ENCODE measurements around the gene EXOSC2.

DNA sequence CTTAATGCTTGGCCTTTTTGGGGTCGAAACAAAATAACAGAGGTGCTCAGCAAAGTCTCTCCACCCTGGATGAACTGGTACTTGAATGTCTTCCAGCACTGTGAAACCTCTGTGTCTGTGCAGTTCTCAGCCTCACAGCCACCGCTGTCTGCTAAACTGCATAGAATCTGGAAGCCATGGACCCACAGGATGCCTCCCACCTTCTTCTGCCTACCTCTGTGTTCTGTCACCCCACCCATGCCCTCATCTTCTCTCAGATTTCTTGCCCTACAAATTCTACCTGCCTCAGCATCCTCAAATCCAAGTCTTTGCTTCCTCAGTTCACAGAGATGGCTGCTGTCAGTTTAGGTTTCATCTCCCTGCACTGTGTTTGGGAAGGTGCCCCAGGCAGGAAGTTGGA lies 35.6 kb downstream of the EXOSC2 start:
- TF ChIP-seq, protein P1, sequence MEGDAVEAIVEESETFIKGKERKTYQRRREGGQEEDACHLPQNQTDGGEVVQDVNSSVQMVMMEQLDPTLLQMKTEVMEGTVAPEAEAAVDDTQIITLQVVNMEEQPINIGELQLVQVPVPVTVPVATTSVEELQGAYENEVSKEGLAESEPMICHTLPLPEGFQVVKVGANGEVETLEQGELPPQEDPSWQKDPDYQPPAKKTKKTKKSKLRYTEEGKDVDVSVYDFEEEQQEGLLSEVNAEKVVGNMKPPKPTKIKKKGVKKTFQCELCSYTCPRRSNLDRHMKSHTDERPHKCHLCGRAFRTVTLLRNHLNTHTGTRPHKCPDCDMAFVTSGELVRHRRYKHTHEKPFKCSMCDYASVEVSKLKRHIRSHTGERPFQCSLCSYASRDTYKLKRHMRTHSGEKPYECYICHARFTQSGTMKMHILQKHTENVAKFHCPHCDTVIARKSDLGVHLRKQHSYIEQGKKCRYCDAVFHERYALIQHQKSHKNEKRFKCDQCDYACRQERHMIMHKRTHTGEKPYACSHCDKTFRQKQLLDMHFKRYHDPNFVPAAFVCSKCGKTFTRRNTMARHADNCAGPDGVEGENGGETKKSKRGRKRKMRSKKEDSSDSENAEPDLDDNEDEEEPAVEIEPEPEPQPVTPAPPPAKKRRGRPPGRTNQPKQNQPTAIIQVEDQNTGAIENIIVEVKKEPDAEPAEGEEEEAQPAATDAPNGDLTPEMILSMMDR (IDR thresholded peaks at IDR 0.05), result no peak
- no peak for TF ChIP-seq POLR2A (IDR thresholded peaks at IDR 0.05)

Measured in testis (tissue), 2 donors.